ENCODE data around the gene PMPCA. TPM values are rescaled to one million over a fixed set of nuclear protein-coding genes. Genes with fewer than 3 reads are reported as not detected.

The PMPCA gene
- total RNA-seq, 1 donor from 2014 or later, result 61.3 TPM

DNA sequence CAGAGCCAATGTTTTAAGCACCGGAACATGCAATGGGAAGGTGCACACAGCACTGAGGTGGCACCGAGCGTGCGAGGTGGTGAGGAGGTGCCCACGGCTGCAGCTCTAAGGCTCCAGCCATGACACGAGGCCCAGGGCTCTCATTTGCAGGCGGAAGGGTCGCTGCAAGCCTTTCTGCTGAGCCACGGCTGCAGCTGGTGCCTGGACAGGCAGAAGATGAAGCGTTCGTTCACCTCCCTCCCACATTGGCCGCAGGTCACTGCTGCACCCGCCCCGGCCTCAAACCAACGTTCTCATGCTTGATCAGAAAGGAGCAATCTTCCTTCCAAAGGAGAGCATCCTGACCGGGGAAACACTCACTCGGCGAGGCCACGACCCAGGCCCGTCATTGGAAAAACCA, 33.6 kb downstream of the PMPCA start:
- Mint-ChIP-seq H3K9me3 (ENCODE audit: unreplicated experiment) (no peaks in the 10 kb centered on the region), H3K27me3 (ENCODE audit: unreplicated experiment) (peaks cover 25% of the 10 kb centered on the region), H3K4me3 (ENCODE audit: unreplicated experiment) (peak overlapping the region; percentile 42), H3K4me1 (ENCODE audit: unreplicated experiment) (peaks cover 3% of the 10 kb centered on the region), H3K27ac (ENCODE audit: unreplicated experiment) (no peak overlapping the region), H3K36me3 (ENCODE audit: low read depth, unreplicated experiment) (peaks cover 53% of the 10 kb centered on the region)
- TF ChIP-seq, protein P1, sequence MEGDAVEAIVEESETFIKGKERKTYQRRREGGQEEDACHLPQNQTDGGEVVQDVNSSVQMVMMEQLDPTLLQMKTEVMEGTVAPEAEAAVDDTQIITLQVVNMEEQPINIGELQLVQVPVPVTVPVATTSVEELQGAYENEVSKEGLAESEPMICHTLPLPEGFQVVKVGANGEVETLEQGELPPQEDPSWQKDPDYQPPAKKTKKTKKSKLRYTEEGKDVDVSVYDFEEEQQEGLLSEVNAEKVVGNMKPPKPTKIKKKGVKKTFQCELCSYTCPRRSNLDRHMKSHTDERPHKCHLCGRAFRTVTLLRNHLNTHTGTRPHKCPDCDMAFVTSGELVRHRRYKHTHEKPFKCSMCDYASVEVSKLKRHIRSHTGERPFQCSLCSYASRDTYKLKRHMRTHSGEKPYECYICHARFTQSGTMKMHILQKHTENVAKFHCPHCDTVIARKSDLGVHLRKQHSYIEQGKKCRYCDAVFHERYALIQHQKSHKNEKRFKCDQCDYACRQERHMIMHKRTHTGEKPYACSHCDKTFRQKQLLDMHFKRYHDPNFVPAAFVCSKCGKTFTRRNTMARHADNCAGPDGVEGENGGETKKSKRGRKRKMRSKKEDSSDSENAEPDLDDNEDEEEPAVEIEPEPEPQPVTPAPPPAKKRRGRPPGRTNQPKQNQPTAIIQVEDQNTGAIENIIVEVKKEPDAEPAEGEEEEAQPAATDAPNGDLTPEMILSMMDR (IDR thresholded peaks at IDR 0.05; ENCODE audit: unreplicated experiment), result no peak
- no peak for DNase-seq (ENCODE audit: low spot score)

DNA sequence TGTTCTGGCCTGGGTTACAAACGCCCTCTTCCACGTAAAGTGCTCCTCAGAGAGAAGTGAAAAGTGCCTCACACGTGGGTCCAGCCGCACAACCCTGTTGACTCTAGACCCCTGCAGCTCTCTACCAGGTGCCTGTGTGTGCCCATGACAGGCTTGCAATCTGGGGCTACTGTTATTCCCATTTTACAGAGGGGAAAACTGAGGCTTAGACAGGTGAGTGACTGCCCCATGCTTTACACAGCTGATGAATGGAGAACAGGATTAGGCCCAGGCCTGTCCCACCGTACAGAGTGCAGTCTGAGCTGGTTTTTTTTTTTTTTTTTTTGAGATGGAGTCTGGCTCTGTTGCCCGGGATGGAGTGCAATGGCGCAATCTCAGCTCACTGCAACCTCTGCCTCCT, 35.3 kb downstream of the PMPCA start:
- no peak overlapping the region for H3K27ac Mint-ChIP-seq (ENCODE audit: unreplicated experiment)

DNA sequence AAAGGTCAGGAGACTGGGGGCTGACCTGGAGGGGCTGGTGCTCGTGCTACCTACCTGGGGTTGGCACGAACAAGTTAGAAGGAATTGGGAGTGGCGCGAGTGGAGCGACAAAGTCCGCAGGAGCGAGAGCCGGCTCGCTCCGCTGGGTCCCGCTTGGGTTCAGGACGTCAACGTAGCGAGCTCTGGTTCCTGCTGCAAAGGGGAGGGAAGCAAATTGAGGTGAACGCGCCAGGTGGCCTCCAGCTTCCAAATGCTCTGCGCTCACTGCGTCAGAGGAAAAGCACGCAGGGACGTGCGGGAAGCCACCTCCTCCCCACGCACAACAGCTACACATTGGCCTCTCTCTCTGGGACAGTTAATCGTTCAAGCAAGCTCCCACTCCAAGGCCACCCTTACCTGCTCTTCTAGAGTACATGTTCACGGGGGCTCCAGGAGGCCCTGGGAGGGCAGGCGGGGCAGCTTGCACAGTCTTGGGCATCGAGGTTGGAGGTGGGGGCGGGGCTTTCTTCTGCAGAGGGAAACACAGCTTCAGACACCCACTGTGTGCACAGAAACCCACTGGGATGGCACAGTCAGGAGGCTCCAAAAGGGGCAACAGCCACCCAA, 36.8 kb downstream of the PMPCA start:
- peak overlapping the region; percentile 49 for H3K4me3 Mint-ChIP-seq (ENCODE audit: unreplicated experiment)
- peaks cover 67% of the 10 kb centered on the region for H3K36me3 Mint-ChIP-seq (ENCODE audit: low read depth, unreplicated experiment)
- peaks cover 23% of the 10 kb centered on the region for H3K27me3 Mint-ChIP-seq (ENCODE audit: unreplicated experiment)
- no peaks in the 10 kb centered on the region for H3K4me1 Mint-ChIP-seq (ENCODE audit: unreplicated experiment)
- H3K27ac Mint-ChIP-seq (ENCODE audit: unreplicated experiment), result no peak overlapping the region
- H3K9me3 Mint-ChIP-seq (ENCODE audit: unreplicated experiment), result no peaks in the 10 kb centered on the region
- TF ChIP-seq, protein P1 (IDR thresholded peaks at IDR 0.05; ENCODE audit: unreplicated experiment), result no peak
- no peak for DNase-seq (ENCODE audit: low spot score)

More for the DNA sequence above, 35.3 kb downstream of the PMPCA start:
- H3K4me1 Mint-ChIP-seq (ENCODE audit: unreplicated experiment), result no peaks in the 10 kb centered on the region
- TF ChIP-seq, protein P1 (IDR thresholded peaks at IDR 0.05; ENCODE audit: unreplicated experiment), result no peak
- peaks cover 26% of the 10 kb centered on the region for H3K27me3 Mint-ChIP-seq (ENCODE audit: unreplicated experiment)
- DNase-seq (ENCODE audit: low spot score), result no peak
- peaks cover 62% of the 10 kb centered on the region for H3K36me3 Mint-ChIP-seq (ENCODE audit: low read depth, unreplicated experiment)
- no peak overlapping the region for H3K4me3 Mint-ChIP-seq (ENCODE audit: unreplicated experiment)
- no peaks in the 10 kb centered on the region for H3K9me3 Mint-ChIP-seq (ENCODE audit: unreplicated experiment)

DNA sequence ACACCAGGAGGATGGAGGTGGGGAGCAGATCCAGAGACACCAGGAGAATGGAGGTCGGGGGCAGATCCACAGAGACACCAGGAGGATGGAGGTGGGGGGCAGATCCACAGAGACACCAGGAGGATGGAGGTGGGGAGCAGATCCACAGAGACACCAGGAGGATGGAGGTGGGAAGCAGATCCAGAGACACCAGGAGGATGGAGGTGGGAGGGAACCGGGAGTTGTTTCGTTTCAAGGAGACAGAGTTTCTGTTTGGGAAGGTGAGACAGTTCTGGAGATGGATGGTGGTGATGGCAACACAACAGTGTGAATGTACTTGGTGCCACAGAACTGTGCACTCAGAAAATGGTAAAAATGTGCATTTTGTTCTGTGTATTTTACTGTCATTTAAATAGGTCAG, 38.2 kb downstream of the PMPCA start:
- H3K27me3 Mint-ChIP-seq (ENCODE audit: unreplicated experiment), result peaks cover 21% of the 10 kb centered on the region
- H3K4me3 Mint-ChIP-seq (ENCODE audit: unreplicated experiment), result no peak overlapping the region
- no peak overlapping the region for H3K27ac Mint-ChIP-seq (ENCODE audit: unreplicated experiment)
- no peaks in the 10 kb centered on the region for H3K9me3 Mint-ChIP-seq (ENCODE audit: unreplicated experiment)
- H3K36me3 Mint-ChIP-seq (ENCODE audit: low read depth, unreplicated experiment), result peaks cover 65% of the 10 kb centered on the region
- no peak for DNase-seq (ENCODE audit: low spot score)
- TF ChIP-seq, protein P1 (IDR thresholded peaks at IDR 0.05; ENCODE audit: unreplicated experiment), result no peak
- H3K4me1 Mint-ChIP-seq (ENCODE audit: unreplicated experiment), result no peaks in the 10 kb centered on the region

DNA sequence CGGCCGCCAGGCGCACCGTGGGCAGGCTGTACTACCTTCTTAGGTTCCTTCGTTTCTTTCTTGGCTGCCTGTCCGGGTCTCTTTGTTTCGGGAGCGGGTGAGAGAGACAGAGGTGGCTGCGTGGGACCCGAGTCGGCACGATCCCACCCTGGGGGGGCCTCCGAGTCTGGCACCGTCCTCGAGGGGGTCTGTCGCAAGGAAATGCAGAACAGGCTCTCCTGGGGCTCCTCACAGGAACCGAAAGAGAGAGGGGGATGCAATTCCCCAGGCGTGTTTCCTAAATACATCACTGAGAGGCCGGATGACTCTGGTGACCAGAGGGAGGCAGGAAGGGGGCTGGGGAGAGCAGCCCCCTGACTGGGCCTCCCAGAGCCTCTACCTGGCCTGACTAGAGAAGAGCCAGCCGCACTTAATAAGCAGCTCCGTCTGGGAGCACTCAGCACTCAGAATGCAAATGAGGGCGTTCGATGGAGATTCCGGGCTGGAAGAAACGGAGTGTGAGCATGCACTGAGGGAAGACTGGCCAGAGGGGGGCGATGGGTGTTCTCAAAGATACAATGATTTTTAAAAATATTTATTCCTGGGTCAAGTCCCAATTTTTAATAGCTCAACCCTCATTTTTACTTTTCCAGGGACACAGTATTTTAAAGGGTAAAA, 40.9 kb downstream of the PMPCA start:
- no peak for DNase-seq (ENCODE audit: low spot score)
- H3K27ac Mint-ChIP-seq (ENCODE audit: unreplicated experiment), result no peak overlapping the region
- no peaks in the 10 kb centered on the region for H3K9me3 Mint-ChIP-seq (ENCODE audit: unreplicated experiment)

More for the DNA sequence above, 40.9 kb downstream of the PMPCA start:
- TF ChIP-seq, protein P1 (IDR thresholded peaks at IDR 0.05; ENCODE audit: unreplicated experiment), result no peak
- peaks cover 24% of the 10 kb centered on the region for H3K27me3 Mint-ChIP-seq (ENCODE audit: unreplicated experiment)
- no peaks in the 10 kb centered on the region for H3K4me1 Mint-ChIP-seq (ENCODE audit: unreplicated experiment)
- no peak overlapping the region for H3K4me3 Mint-ChIP-seq (ENCODE audit: unreplicated experiment)
- peaks cover 70% of the 10 kb centered on the region for H3K36me3 Mint-ChIP-seq (ENCODE audit: low read depth, unreplicated experiment)

All from endothelial cell (in vitro differentiated cells).